Spinal cord (tissue), 10 donors: Measurements from ENCODE around the gene LCE2C. TPM values are rescaled to one million over a fixed set of nuclear protein-coding genes. Genes with fewer than 3 reads are reported as not detected.
"Not testable (repeated sequence)": the region's sequence is repeated elsewhere in the genome, so short reads cannot be mapped to it uniquely, and the experiment has no call there.

Experiments
- DNase-seq, 6 donors: peaks; one replicate each; pipeline versions ENCODE4 v3.0.0 to v3.0.0-alpha.2; 2013 to 2015; ENCODE audit warnings: low spot score in 6 of 6, low read depth in 4 of 6
- H3K27ac ChIP-seq: one replicate; pipeline ENCODE4 v1.5.1; 2013; ENCODE audit warnings: low read depth, low read length, control low read depth
- H3K27me3 ChIP-seq: one replicate; pipeline ENCODE4 v1.6.1; 2013; ENCODE audit warnings: low read length; ENCODE audit not compliant: control insufficient read depth, insufficient read depth
- H3K36me3 ChIP-seq: one replicate; pipeline ENCODE4 v1.6.1; 2013; ENCODE audit warnings: low read length; ENCODE audit not compliant: control insufficient read depth, insufficient read depth
- H3K4me1 ChIP-seq: one replicate; pipeline ENCODE4 v1.6.1; 2013; ENCODE audit warnings: low read length; ENCODE audit not compliant: control insufficient read depth, insufficient read depth
- H3K4me3 ChIP-seq: one replicate; pipeline ENCODE4 v1.5.1; 2013; ENCODE audit warnings: low read depth, low read length, control low read depth
- H3K9me3 ChIP-seq: one replicate; pipeline ENCODE4 v1.6.1; 2013; ENCODE audit warnings: low read length; ENCODE audit not compliant: control insufficient read depth, insufficient read depth
- WGBS: methylation state at CpG from one replicate; pipeline ENCODE4 v1.1.5; 2013; ENCODE audit warnings: missing lambda C conversion rate; ENCODE audit not compliant: insufficient coverage; 5-methylcytosine and 5-hydroxymethylcytosine counted together
- polyA plus RNA-seq, 2 donors: library from polyadenylated mRNA; unstranded; fragments of 120-200 nt; gene quantifications; one replicate each; pipeline ENCODE4 v1.2.1, GENCODE V29; 2013; ENCODE audit not compliant: insufficient read length in 2 of 2
- total RNA-seq, 2 donors: library from RNA; depleted of rRNA in 1 of 2; stranded (reverse); fragments of 120-200 nt in 1 of 2; fragments of >200 nt in 1 of 2; gene quantifications; one replicate each; pipeline versions ENCODE4 v1.2.3 to v1.2.4, GENCODE V29; 2013 to 2014
- donor health status: healthy.

The LCE2C gene
- total and polyA plus RNA-seq, 4 donors: not detected

- H3K4me3 ChIP-seq: no peak overlapping the region
- H3K4me1 ChIP-seq: no peaks in the 10 kb centered on the region
- no peak overlapping the region for H3K27ac ChIP-seq
- no peaks in the 10 kb centered on the region for H3K9me3 ChIP-seq
- H3K27me3 ChIP-seq: no peaks in the 10 kb centered on the region
- no peaks in the 10 kb centered on the region for H3K36me3 ChIP-seq
- no peak for DNase-seq
- 98% methylated on average over 3 of the region's 3 CpGs for WGBS
Measured at GRCh38 chr1:152658649-152659048, 16.4 kb upstream of the LCE2C start.

DNA sequence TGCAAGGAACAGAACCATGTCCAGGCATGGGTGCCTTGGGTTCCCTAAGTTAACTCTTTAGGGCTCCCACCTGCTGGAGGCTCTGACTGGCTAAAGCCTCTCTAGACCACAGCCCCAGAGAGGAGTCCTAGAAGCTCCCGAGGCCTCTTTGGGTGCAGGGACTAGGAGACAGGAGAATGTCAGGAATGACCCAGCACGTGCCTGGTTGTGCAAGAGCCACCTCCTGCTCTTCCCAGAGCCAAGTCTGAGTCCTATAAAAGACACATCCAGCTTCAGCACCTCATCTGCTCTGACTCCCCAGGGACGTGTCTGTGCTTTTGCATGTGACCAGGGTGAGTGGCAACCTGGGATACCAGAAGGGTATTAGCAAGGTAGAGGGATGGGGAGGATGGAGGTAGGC lies 12.0 kb upstream of the LCE2C start, which contains the start of gene LCE2D:
Gene LCE2D (plus strand): TSS at position 283 of the 400 bp plus-strand sequence. CDS start 726 bp downstream, outside the sequence.
- Histone ChIP-seq H3K4me3 (no peak within 1 kb of the TSS), H3K9me3 (no peaks in the 10 kb centered on the region), H3K36me3 (no peaks in the 10 kb centered on the region), H3K27ac (no peak within 1 kb of the TSS), H3K4me1 (no peaks in the 10 kb centered on the region), H3K27me3 (no peaks in the 10 kb centered on the region)
- no peak for DNase-seq
- WGBS: 70% methylated on average over 1 of the region's 3 CpGs

GRCh38 chr1:152666171-152666570 lies 8.9 kb upstream of the LCE2C start:
- not testable (repeated sequence) for H3K27me3 ChIP-seq, H3K9me3 ChIP-seq, H3K4me1 ChIP-seq, H3K4me3 ChIP-seq, H3K27ac ChIP-seq, DNase-seq, H3K36me3 ChIP-seq
- WGBS: no CpG with 5 or more reads among the region's 1 CpG

GRCh38 chr1:152667648-152668047 lies 7.4 kb upstream of the LCE2C start:
- WGBS: 67% methylated on average over 5 of the region's 5 CpGs

GRCh38 chr1:152673016-152673415 lies 2.1 kb upstream of the LCE2C start:
- WGBS: 75% methylated on average over 1 of the region's 2 CpGs

More at GRCh38 chr1:152667648-152668047, 7.4 kb upstream of the LCE2C start:
- Histone ChIP-seq H3K36me3 (no peaks in the 10 kb centered on the region), H3K27ac (no peak overlapping the region), H3K4me3 (no peak overlapping the region), H3K9me3 (no peaks in the 10 kb centered on the region), H3K4me1 (no peaks in the 10 kb centered on the region), H3K27me3 (no peaks in the 10 kb centered on the region)
- DNase-seq: peak in 1 of 6 donors; percentile 14

DNA sequence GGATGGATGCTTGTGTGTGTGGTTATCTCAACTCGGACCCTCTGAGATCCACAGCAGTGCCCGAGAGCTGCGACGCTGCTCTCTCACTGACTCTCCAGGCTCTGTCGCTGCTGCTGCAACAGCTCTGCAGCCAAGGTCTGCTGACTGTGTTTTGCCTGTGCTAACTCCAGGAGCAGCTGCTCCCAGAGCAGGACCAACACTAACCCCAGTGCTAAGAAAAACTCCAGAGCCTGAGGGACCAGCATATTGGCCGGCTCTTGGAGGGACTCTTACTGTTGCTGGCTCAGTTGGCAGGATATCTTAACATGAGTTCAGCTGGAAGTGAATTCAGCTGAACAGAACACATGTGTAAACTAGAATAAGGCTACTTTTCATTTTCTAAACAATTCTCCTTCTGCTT lies 4.4 kb downstream of the LCE2C start:
- H3K4me3 ChIP-seq: no peak overlapping the region
- H3K4me1 ChIP-seq: peaks cover 4% of the 10 kb centered on the region
- DNase-seq: peak in 1 of 6 donors; percentile 3
- H3K9me3 ChIP-seq: no peaks in the 10 kb centered on the region
- WGBS: 84% methylated on average over 5 of the region's 6 CpGs
- no peak overlapping the region for H3K27ac ChIP-seq
- H3K36me3 ChIP-seq: no peaks in the 10 kb centered on the region
- H3K27me3 ChIP-seq: no peaks in the 10 kb centered on the region

More at GRCh38 chr1:152673016-152673415, 2.1 kb upstream of the LCE2C start:
- H3K9me3 ChIP-seq: no peaks in the 10 kb centered on the region
- no peak overlapping the region for H3K27ac ChIP-seq
- H3K27me3 ChIP-seq: no peaks in the 10 kb centered on the region
- no peak for DNase-seq
- H3K4me3 ChIP-seq: no peak overlapping the region
- no peaks in the 10 kb centered on the region for H3K4me1 ChIP-seq
- H3K36me3 ChIP-seq: no peaks in the 10 kb centered on the region

DNA sequence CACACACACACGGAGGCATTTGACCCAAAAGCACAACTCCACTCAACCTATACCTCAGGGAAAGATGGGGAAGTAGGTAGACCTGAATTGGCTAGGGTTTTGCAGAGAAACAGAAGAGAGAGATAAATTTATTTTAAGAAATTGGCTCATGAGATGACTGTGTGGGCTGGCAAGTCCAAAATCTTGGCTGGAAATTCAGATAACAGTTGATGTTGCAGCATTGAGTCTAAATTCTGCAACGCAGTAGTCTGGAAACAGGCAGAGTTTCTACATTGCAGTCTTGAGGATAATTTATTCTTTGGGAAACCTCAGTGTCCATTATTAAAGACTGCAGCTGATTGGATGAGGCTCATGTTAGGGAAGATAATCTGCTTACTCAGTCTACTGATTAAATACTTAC lies 6.5 kb downstream of the LCE2C start:
- H3K4me3 ChIP-seq: no peak overlapping the region
- peak in 1 of 6 donors; percentile 65 for DNase-seq
- peaks cover 4% of the 10 kb centered on the region for H3K4me1 ChIP-seq
- H3K36me3 ChIP-seq: no peaks in the 10 kb centered on the region
- no peaks in the 10 kb centered on the region for H3K27me3 ChIP-seq
- no peaks in the 10 kb centered on the region for H3K9me3 ChIP-seq
- 67% methylated on average over 1 of the region's 2 CpGs for WGBS
- H3K27ac ChIP-seq: no peak overlapping the region

- Histone ChIP-seq H3K27ac (no peak overlapping the region), H3K4me1 (peaks cover 4% of the 10 kb centered on the region), H3K27me3 (no peaks in the 10 kb centered on the region), H3K4me3 (no peak overlapping the region), H3K9me3 (no peaks in the 10 kb centered on the region), H3K36me3 (no peaks in the 10 kb centered on the region)
- DNase-seq: no peak
Measured at GRCh38 chr1:152683846-152684245, 8.8 kb downstream of the LCE2C start.

DNA sequence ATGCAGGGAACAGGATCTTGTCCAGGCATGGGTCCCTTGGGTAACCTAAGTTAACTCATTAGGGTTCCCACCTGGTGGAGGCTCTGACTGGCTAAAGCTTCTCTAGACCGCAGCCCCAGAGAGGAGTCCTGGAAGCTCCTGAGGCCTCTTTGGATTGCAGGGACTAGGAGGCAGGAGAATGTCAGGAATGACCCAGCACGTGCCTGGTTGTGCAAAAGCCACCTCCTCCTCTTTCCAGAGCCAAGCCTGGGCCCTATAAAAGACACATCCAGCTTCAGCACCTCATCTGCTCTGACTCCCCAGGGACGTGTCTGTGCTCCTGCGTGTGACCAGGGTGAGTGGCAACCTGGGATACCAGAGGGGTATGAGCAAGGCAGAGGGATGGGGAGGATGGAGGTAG lies 10.7 kb downstream of the LCE2C start, which contains the start of gene LCE2B:
Gene LCE2B (plus strand): TSS at position 301 of the 400 bp plus-strand sequence. CDS start 721 bp downstream, outside the sequence.
- H3K27me3 ChIP-seq, H3K27ac ChIP-seq, H3K36me3 ChIP-seq, H3K4me3 ChIP-seq, H3K9me3 ChIP-seq, H3K4me1 ChIP-seq, DNase-seq: not testable (repeated sequence)
- WGBS: 86% methylated on average over 1 of the region's 4 CpGs

- no peaks in the 10 kb centered on the region for H3K27me3 ChIP-seq
- no peak within 1 kb of the TSS for H3K4me3 ChIP-seq
- no peak within 1 kb of the TSS for H3K27ac ChIP-seq
- H3K36me3 ChIP-seq: no peaks in the 10 kb centered on the region
- H3K9me3 ChIP-seq: peaks cover 2% of the 10 kb centered on the region
- WGBS: no CpG with 5 or more reads among the region's 4 CpGs
- DNase-seq: no peak
- no peaks in the 10 kb centered on the region for H3K4me1 ChIP-seq
Measured at GRCh38 chr1:152697701-152698600, 22.9 kb downstream of the LCE2C start, which contains the start of gene LCE2A. Gene LCE2A (plus strand): TSS chr1:152698345. CDS start chr1:152698902, 557 bp downstream.
